Kidney (tissue), 14 donors: ENCODE results near the gene FAM110D. TPM values are rescaled to one million over a fixed set of nuclear protein-coding genes. Genes with fewer than 3 reads are reported as not detected.

Experiments
- DNase-seq, 5 donors: peaks; one replicate each; pipeline ENCODE4 v3.0.0-alpha.2; 2013 to 2020
- FAIRE-seq: peaks from 2 replicates; lab custom pipeline; 2012; peaks lifted over from hg19 to GRCh38; lab: Jason Lieb, UNC
- H3K27ac ChIP-seq, 2 donors: one replicate each; pipeline ENCODE4 v1.7.0; 2013; ENCODE audit warnings: low read depth in 2 of 2, low read length in 2 of 2, inconsistent platforms in 1 of 2
- H3K27me3 ChIP-seq: one replicate; pipeline ENCODE4 v1.7.1; 2013; ENCODE audit warnings: low read length, inconsistent platforms; ENCODE audit not compliant: control insufficient read depth, insufficient read depth
- H3K36me3 ChIP-seq, 3 donors: one replicate each; pipeline versions ENCODE4 v1.7.0 to v1.7.1; 2013; ENCODE audit warnings: low read length in 3 of 3, control low read depth in 1 of 3, inconsistent platforms in 1 of 3; ENCODE audit not compliant: insufficient read depth in 3 of 3, control insufficient read depth in 2 of 3
- H3K4me1 ChIP-seq, 3 donors: one replicate each; pipeline versions ENCODE4 v1.7.0 to v1.7.1; 2013; ENCODE audit warnings: low read length in 3 of 3, inconsistent platforms in 1 of 3, low read depth in 1 of 3; ENCODE audit not compliant: control insufficient read depth in 2 of 3, insufficient read depth in 2 of 3
- H3K4me3 ChIP-seq, 3 donors: one replicate each; pipeline versions ENCODE4 v1.7.0 to v1.8.1; 2013; ENCODE audit warnings: low read length in 3 of 3, control low read depth in 1 of 3, inconsistent platforms in 1 of 3
- H3K9ac ChIP-seq, 3 donors: one replicate each; pipeline versions ENCODE4 v1.7.0 to v1.7.1; 2013; ENCODE audit warnings: low read length in 3 of 3, control low read depth in 1 of 3, inconsistent platforms in 1 of 3
- H3K9me3 ChIP-seq, 3 donors: one replicate each; pipeline versions ENCODE4 v1.7.0 to v1.7.1; 2013; ENCODE audit warnings: low read length in 3 of 3, control low read depth in 1 of 3, inconsistent platforms in 1 of 3; ENCODE audit not compliant: control insufficient read depth in 2 of 3, insufficient read depth in 1 of 3
- intact Hi-C: fragments of 100-400 bp; cut with DNase I; formaldehyde crosslinking; loops from one replicate; pipeline ENCODE4 v1.11.1; 2022
- polyA plus RNA-seq: library from polyadenylated mRNA; stranded (reverse); fragments of 350-450 nt; fragmentation: Illumina TruSeq; extraction: RNeasy Lipid Tissue Mini Kit (QIAGEN cat#74804); gene quantifications from one replicate; pipeline ENCODE4 v1.2.3, GENCODE V29; 2014; ENCODE audit warnings: low read depth, low replicate concordance; ENCODE audit not compliant: insufficient read depth
- total RNA-seq: library from RNA; stranded (reverse); fragmentation: NEBNext Ultra II Directional; extraction: Animal tissue kit (Norgen Biotek cat#: 25700); gene quantifications from one replicate; pipeline ENCODE4 v1.2.1, GENCODE V29; 2021
- TF ChIP-seq, protein P1 (sequence below): IDR thresholded peaks from 3 replicates; pipeline ENCODE4 v1.5.1; 2012; ENCODE audit warnings: mild to moderate bottlenecking, moderate library complexity, borderline replicate concordance; ENCODE audit not compliant: insufficient read depth; ENCODE audit errors: extremely low read depth
- donor health status: control.
- donor health status: control.
- donor health status: control.
- donor health status: control.
- donor health status: control.
- donor health status: DM: yes; HTN: yes; CAD: no.
- donor health status: Normal renal cell carcinoma (clear cell type).

FAM110D gene
- total and polyA plus RNA-seq, 2 donors from 2014 or later, result 4.2 to 8.1 TPM

DNA sequence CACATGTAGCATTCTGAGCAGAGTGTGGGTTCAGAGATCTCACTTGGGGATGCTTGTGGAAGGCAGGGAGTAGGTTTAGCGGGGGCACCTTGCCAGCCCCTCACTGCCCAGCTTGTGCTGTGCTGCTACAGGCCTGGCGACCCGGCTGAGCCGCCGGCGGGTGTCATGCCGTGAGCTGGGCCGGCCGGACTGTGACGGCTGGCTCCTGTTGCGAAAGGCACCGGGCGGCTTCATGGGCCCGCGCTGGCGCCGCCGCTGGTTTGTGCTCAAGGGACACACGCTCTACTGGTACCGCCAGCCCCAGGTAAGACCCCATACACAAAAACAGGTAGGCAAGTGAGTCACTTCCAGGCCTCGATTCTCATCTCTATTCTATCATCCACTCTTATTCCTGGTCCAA is 26.0 kb downstream of the FAM110D start:
- H3K4me3 ChIP-seq, result no peak overlapping the region
- TF ChIP-seq, protein P1, sequence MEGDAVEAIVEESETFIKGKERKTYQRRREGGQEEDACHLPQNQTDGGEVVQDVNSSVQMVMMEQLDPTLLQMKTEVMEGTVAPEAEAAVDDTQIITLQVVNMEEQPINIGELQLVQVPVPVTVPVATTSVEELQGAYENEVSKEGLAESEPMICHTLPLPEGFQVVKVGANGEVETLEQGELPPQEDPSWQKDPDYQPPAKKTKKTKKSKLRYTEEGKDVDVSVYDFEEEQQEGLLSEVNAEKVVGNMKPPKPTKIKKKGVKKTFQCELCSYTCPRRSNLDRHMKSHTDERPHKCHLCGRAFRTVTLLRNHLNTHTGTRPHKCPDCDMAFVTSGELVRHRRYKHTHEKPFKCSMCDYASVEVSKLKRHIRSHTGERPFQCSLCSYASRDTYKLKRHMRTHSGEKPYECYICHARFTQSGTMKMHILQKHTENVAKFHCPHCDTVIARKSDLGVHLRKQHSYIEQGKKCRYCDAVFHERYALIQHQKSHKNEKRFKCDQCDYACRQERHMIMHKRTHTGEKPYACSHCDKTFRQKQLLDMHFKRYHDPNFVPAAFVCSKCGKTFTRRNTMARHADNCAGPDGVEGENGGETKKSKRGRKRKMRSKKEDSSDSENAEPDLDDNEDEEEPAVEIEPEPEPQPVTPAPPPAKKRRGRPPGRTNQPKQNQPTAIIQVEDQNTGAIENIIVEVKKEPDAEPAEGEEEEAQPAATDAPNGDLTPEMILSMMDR, result no peak
- DNase-seq (no peak), FAIRE-seq (no peak)
- H3K36me3 ChIP-seq, result no peaks in the 10 kb centered on the region
- intact Hi-C loops, result no loop called here
- no peaks in the 10 kb centered on the region for H3K27me3 ChIP-seq
- no peaks in the 10 kb centered on the region for H3K4me1 ChIP-seq
- H3K27ac ChIP-seq, result no peak overlapping the region
- no peaks in the 10 kb centered on the region for H3K9me3 ChIP-seq
- H3K9ac ChIP-seq, result no peak overlapping the region

DNA sequence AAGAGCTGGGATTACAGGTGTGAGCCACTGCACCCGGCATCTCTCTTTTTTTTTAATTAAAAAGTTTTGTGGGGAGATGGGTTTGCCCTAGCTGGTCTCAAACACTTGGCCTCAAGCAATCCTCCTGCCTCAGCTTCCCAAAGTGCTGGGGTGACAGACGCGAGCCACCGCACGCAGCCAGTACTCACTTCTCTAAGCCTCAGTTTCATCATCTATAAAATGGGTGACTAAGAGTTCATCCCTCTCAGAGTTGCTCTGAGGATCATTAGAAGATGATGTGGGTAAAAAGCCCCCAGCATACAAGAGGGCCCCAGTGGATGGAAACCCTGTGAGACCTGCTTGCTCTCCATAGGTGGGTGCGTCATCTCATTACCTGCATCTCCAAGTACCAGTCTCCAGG is 29.0 kb downstream of the FAM110D start:
- no peak for FAIRE-seq
- Histone ChIP-seq H3K36me3 (no peaks in the 10 kb centered on the region), H3K4me1 (no peaks in the 10 kb centered on the region), H3K27ac (no peak overlapping the region), H3K4me3 (no peak overlapping the region), H3K27me3 (no peaks in the 10 kb centered on the region), H3K9ac (no peak overlapping the region), H3K9me3 (no peaks in the 10 kb centered on the region)
- intact Hi-C loops, result no loop called here
- TF ChIP-seq, protein P1, result no peak
- DNase-seq, result no peak

DNA sequence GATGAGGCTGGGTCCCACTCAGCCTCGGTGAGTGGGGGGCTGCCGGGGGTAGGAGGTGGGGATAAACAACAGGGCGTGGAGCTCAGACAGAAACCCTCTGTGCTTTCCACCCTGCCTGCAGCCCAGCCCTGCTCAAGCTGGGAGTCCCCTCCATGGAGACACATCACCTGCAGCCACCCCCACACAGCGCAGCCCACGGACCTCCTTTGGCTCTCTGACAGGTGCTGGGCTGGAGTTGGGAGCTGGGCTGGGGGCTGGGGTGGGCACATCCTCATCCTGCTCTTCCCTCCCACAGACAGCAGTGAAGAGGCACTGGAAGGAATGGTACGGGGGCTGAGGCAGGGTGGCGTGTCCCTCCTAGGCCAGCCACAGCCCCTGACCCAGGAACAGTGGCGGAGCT is 29.6 kb downstream of the FAM110D start:
- H3K27me3 ChIP-seq, result no peaks in the 10 kb centered on the region

More for the DNA sequence above, 29.6 kb downstream of the FAM110D start:
- Histone ChIP-seq H3K9ac (no peak overlapping the region), H3K36me3 (no peaks in the 10 kb centered on the region), H3K4me3 (no peak overlapping the region), H3K9me3 (no peaks in the 10 kb centered on the region), H3K4me1 (no peaks in the 10 kb centered on the region), H3K27ac (no peak overlapping the region)
- DNase-seq (no peak), FAIRE-seq (no peak)
- TF ChIP-seq, protein P1, result no peak
- intact Hi-C loops, result no loop called here
